Osteoblast (primary cell): Measurements from ENCODE around the gene GFOD2. TPM values are rescaled to one million over a fixed set of nuclear protein-coding genes. Genes with fewer than 3 reads are reported as not detected.

Source experiments
- DNase-seq: peaks from one replicate; pipeline ENCODE4 v3.0.0; 2011; ENCODE audit warnings: low spot score, mixed read lengths; ENCODE audit not compliant: insufficient read length; ENCODE audit errors: missing footprints
- H2AFZ ChIP-seq: 2 replicates; pipeline ENCODE4 v1.6.0; 2011; ENCODE audit warnings: mild to moderate bottlenecking, low read length
- H3K27ac ChIP-seq: 2 replicates; pipeline ENCODE4 v1.5.1; 2011; ENCODE audit warnings: mild to moderate bottlenecking, low read depth, low read length, moderate library complexity
- H3K27me3 ChIP-seq: 2 replicates; pipeline ENCODE4 v1.6.0; 2012; ENCODE audit warnings: mild to moderate bottlenecking, control low read depth, inconsistent platforms, low read length, moderate library complexity; ENCODE audit not compliant: insufficient read depth
- H3K36me3 ChIP-seq: 2 replicates; pipeline ENCODE4 v1.5.1; 2011; ENCODE audit warnings: mild to moderate bottlenecking, low read length, control low read depth, moderate library complexity; ENCODE audit not compliant: insufficient read depth
- H3K4me1 ChIP-seq: 2 replicates; pipeline ENCODE4 v1.5.1; 2011; ENCODE audit warnings: mild to moderate bottlenecking, low read length, control low read depth, moderate library complexity; ENCODE audit not compliant: insufficient read depth
- H3K4me2 ChIP-seq: 2 replicates; pipeline ENCODE4 v1.6.0; 2011; ENCODE audit warnings: mild to moderate bottlenecking, low read length; ENCODE audit not compliant: insufficient read depth
- H3K4me3 ChIP-seq: fragments of 200-600 bp; sonication (generic); 3 replicates; pipeline ENCODE4 v1.5.1; 2012; ENCODE audit warnings: mild to moderate bottlenecking, low read length, inconsistent platforms; ENCODE audit not compliant: insufficient read depth
- H3K79me2 ChIP-seq: 2 replicates; pipeline ENCODE4 v1.6.0; 2012; ENCODE audit warnings: mild to moderate bottlenecking, low read length, control low read depth, inconsistent platforms; ENCODE audit not compliant: insufficient read depth
- H3K9me3 ChIP-seq: 2 replicates; pipeline ENCODE4 v1.5.1; 2011; ENCODE audit warnings: low read depth, low read length, control low read depth
- H4K20me1 ChIP-seq: 2 replicates; pipeline ENCODE4 v1.6.0; 2012; ENCODE audit warnings: mild to moderate bottlenecking, low read length, control low read depth; ENCODE audit not compliant: insufficient read depth
- total RNA-seq: library from RNA; depleted of rRNA; stranded (reverse); fragments of >200 nt; gene quantifications from 2 replicates; pipeline ENCODE4 v1.2.3, GENCODE V29; 2012
- TF ChIP-seq, protein P1 (sequence below): IDR thresholded peaks from 2 replicates; pipeline ENCODE4 v1.5.1; 2011; ENCODE audit warnings: mild to moderate bottlenecking, low read depth, low read length, moderate library complexity; ENCODE audit errors: extremely low read depth

GFOD2 gene
- total RNA-seq, 1 donor, result 15.9 TPM

DNA sequence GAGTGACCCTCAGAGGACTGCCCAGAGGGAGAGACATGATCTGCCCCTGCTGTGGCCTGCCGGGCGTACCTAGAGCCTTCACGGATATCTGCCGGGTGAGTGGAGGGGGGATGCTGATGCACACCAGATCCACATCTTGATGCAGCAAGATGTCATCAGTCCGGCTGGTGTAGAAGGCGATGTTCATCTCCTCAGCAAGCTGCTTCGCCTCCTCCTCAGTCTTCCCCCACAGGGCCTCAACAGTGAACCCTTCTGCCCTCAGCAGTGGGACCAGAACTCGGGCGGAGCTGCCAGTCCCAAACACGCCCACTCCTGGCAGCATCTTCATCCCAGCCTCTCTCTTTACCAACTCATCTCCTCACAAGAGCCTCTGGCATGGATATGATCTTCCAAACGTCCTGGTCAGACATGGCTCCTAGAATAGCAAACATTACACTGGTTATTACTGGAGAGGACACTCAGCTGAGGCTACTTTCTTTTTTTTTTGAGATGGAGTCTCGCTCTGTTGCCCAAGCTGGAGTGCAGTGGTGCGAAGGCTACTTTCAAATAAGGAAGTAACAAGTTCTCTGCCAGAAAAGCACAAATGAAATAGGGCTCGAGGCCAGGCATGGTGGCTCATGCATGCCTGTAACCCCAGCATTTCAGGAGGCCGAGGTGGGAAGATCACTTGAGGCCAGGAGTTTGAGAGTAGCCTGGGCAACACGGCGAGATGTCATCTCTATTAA, 33.6 kb downstream of the GFOD2 start:
- H3K36me3 ChIP-seq, result peaks cover 16% of the 10 kb centered on the region

DNA sequence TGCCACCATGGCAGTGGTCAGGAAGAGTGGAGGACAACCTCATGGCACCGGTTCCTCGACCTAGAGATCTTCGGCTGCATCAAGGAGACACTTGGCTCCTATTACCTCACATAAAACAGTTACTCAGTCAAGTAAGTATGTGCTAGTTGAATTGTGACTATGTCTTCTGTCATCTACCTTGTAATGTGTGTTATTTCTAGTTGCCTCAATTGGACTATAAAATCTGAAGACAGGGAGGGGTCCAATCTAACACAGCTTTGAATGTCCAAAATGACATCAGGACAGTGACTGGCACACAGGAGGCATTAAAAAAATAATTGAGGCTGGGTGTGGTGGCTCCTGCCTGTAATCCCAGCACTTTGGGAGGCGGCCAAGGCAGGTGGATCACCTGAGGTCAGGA, 35.3 kb downstream of the GFOD2 start:
- H4K20me1 ChIP-seq, result peaks cover 3% of the 10 kb centered on the region
- H3K4me2 ChIP-seq, result no peak overlapping the region
- H3K36me3 ChIP-seq, result peaks cover 16% of the 10 kb centered on the region
- no peaks in the 10 kb centered on the region for H3K79me2 ChIP-seq
- H3K27ac ChIP-seq, result no peak overlapping the region
- H2AFZ ChIP-seq, result no peak overlapping the region
- H3K27me3 ChIP-seq, result no peaks in the 10 kb centered on the region
- H3K9me3 ChIP-seq, result no peaks in the 10 kb centered on the region
- H3K4me1 ChIP-seq, result no peaks in the 10 kb centered on the region
- DNase-seq, result no peak
- TF ChIP-seq, protein P1, sequence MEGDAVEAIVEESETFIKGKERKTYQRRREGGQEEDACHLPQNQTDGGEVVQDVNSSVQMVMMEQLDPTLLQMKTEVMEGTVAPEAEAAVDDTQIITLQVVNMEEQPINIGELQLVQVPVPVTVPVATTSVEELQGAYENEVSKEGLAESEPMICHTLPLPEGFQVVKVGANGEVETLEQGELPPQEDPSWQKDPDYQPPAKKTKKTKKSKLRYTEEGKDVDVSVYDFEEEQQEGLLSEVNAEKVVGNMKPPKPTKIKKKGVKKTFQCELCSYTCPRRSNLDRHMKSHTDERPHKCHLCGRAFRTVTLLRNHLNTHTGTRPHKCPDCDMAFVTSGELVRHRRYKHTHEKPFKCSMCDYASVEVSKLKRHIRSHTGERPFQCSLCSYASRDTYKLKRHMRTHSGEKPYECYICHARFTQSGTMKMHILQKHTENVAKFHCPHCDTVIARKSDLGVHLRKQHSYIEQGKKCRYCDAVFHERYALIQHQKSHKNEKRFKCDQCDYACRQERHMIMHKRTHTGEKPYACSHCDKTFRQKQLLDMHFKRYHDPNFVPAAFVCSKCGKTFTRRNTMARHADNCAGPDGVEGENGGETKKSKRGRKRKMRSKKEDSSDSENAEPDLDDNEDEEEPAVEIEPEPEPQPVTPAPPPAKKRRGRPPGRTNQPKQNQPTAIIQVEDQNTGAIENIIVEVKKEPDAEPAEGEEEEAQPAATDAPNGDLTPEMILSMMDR, result no peak
- no peak overlapping the region for H3K4me3 ChIP-seq

More for the DNA sequence above, 33.6 kb downstream of the GFOD2 start:
- Histone ChIP-seq H3K9me3 (no peaks in the 10 kb centered on the region), H3K4me1 (no peaks in the 10 kb centered on the region), H3K27me3 (no peaks in the 10 kb centered on the region), H3K4me2 (no peak overlapping the region), H3K4me3 (no peak overlapping the region), H3K27ac (no peak overlapping the region), H2AFZ (no peak overlapping the region), H4K20me1 (peaks cover 7% of the 10 kb centered on the region), H3K79me2 (peaks cover 3% of the 10 kb centered on the region)
- no peak for DNase-seq
- TF ChIP-seq, protein P1, result no peak

DNA sequence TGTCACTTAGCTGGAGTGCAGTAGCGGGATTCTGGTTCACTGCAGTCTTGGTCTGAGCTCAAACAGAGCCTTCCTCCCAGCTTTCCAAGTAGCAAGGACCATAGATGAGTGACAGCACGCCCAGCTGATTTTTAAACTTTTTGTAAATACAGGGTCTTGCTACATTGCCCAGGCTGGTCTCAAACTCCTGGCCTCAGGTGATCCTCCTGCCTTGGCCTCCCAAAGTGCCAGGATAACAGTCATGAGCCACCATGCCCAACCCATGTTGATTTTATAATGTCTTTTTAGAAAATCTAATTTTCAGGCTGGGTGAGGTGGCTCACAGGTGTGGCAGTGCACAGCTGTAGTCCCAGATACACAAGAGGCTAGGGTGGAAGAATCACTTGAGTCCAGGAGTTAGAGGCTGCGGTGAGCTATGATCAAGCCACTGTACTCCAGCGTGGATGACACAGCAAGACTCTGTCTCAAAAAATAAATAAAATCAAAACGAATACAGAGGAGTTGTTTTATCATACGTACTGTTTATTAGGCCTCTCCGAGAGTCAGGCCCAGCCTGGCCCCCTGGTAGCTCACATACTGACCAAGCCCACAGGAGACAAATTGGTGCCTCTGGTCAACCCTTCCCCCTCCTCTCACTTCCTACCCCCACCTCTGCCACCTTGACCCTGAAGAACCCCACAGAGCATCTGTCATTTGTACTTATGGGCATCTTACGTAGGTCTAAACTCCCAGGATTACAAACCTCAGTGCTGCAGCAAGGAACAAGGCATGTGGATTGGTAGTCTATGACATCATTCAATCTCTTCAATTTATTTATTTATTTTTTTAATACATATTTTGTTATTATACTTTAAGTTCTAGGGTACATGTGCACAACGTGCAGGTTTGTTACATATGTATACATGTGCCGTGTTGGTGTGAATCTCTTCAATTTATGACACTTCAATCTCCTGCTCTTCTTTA, 38.9 kb downstream of the GFOD2 start:
- peak; percentile 9 for DNase-seq
- no peaks in the 10 kb centered on the region for H3K79me2 ChIP-seq
- TF ChIP-seq, protein P1, result no peak
- H2AFZ ChIP-seq, result no peak overlapping the region
- H4K20me1 ChIP-seq, result no peaks in the 10 kb centered on the region
- no peak overlapping the region for H3K4me3 ChIP-seq
- H3K36me3 ChIP-seq, result peaks cover 22% of the 10 kb centered on the region
- H3K27me3 ChIP-seq, result no peaks in the 10 kb centered on the region
- no peaks in the 10 kb centered on the region for H3K4me1 ChIP-seq
- no peaks in the 10 kb centered on the region for H3K9me3 ChIP-seq
- no peak overlapping the region for H3K27ac ChIP-seq
- no peak overlapping the region for H3K4me2 ChIP-seq
